ENCODE measurements around the gene CXCL13. TPM values are rescaled to one million over a fixed set of nuclear protein-coding genes. Genes with fewer than 3 reads are reported as not detected.

CXCL13 gene
- total and polyA plus RNA-seq, 2 of the 8 experiments (the other 6 are each of a cell fraction or from before 2014, with no cell fraction given), result not detected

DNA sequence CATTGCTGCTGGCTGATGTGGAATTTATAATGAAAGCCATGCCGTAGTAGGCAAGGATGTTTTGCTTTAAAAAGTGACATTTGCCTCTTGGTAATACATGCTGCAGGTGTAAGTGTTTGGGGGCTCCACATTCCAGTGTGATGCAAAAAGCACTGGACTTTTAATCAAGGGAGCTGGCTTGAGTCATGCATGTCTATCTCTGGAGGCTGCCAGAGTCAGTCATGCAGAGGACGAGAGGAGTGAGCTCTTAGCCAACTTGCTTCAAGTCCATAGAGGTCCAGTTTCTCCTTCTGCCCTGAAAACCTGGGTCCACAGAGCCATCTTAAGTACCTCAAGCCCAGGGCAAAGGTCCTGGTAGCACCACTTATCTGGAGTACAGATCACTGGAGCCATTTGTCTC is 11.6 kb upstream of the CXCL13 start (continued):
- TF ChIP-seq YY1 (IDR thresholded peaks at IDR 0.05; ENCODE audit: low read depth, low read length) (no peak), RAD21 (IDR thresholded peaks at IDR 0.05 in 1 of 2, conservative IDR thresholded peaks at IDR 0.05 in 1 of 2; ENCODE audit: low read depth in 2 of 2, low read length in 2 of 2) (no peak), RBBP5 (IDR thresholded peaks at IDR 0.05; ENCODE audit: borderline replicate concordance, low read depth, low read length) (no peak), EZH2 (IDR thresholded peaks at IDR 0.05; ENCODE audit: low read depth, low read length, severe bottlenecking) (no peak), JUND (IDR thresholded peaks at IDR 0.05; ENCODE audit: low read length) (no peak), HDAC2 (IDR thresholded peaks at IDR 0.05; ENCODE audit: borderline replicate concordance in 1 of 2, low read depth in 2 of 2, low read length in 2 of 2) (no peak)

All from H1 (cell line).